OCI-LY3 (cell line): ENCODE measurements around the gene TNNI3K.

Source experiments
- CTCF ChIP-seq: fragments of 200-600, 300-600 bp; sonication (generic); IDR thresholded peaks from 2 replicates; pipeline ENCODE4 v1.5.1; 2014; ENCODE audit warnings: antibody characterized with exemption, low read length, low read depth
- EZH2phosphoT487 ChIP-seq: fragments of 200-600 bp; shearing (Covaris generic); IDR thresholded peaks from 2 replicates; pipeline ENCODE4 v1.6.1; 2018; ENCODE audit warnings: antibody characterized with exemption, mixed run types, low read depth

DNA sequence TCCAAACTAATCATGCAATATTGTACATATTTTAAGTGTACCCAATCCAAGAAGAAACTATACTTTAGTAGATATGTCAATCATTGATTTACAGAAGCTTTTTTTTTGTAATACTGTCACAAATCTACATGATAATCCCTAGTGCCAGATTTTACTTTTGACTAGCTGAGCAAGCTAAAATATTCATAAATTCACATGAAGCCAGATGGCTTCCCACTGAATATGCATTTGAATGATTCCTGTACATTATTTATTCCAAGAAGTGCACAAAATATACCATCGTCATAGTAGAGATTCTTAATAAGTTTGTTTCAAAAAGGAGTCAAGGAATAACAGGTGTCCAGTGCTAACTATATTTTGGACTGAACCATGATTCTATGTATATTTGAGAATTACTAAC, 20.0 kb upstream of the TNNI3K start:
- no peak for TF ChIP-seq EZH2phosphoT487
- TF ChIP-seq CTCF: no peak
